Measurements from ENCODE around the gene ANKRD13B.

GRCh38 chr17:29579866-29580771 lies 12.8 kb upstream of the ANKRD13B start:
- TF ChIP-seq CTCF (IDR thresholded peaks at IDR 0.05) (peak; percentile 79 to 88 (median 88)), POLR2AphosphoS5 (IDR thresholded peaks at IDR 0.05) (peak in 3 of 4 donors; percentile 35 to 50 (median 42)), POLR2A (IDR thresholded peaks at IDR 0.05) (no peak), EP300 (IDR thresholded peaks at IDR 0.05) (no peak)
